Right forelimb (tissue), 1 donor: ENCODE data around the gene GJC1.
A peak's percentile ranks its signal among the peaks of the same experiment; 100 is the strongest.

Experiments
- DNase-seq: peaks from one replicate; pipeline ENCODE4 v3.0.0-alpha.2; 2018

Gene GJC1

DNA sequence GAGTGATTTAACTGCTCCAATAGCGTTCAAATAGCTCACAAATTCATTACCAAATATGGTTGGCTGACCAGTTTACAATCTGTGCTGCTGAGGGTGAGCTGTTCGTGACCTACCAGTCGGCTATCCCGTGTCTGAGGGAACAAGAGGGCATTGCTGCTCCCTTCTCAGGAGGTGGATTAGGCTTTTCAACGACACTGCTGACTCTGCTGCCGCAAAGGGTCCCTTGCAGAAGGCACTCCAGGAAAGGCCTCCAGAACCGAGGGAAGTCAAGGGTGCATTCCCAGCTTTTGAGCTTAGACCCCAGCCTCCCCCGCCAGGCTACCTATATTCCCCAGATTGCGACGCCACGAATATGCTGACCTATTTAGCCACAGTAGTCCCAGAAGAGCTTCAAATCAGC lies 32.3 kb downstream of the GJC1 start:
- DNase-seq, result no peak

DNA sequence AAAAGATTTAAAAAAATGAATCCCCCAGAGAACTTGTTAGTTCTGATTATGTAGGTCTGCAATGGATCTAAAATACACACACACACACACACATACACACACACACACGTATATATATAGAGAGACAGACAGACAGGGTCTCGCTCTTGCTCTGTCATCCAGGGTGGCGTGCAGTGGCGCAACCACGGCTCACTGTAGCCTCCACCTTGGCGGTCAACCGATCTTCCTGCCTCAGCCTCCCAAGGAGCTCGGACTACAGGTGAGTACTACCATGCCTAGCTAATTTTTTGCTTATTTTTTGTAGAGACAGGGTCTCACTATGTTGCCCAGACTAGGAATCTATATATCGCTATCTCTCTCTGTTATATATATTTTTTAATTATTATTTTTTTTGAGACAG lies 33.4 kb downstream of the GJC1 start:
- no peak for DNase-seq

DNA sequence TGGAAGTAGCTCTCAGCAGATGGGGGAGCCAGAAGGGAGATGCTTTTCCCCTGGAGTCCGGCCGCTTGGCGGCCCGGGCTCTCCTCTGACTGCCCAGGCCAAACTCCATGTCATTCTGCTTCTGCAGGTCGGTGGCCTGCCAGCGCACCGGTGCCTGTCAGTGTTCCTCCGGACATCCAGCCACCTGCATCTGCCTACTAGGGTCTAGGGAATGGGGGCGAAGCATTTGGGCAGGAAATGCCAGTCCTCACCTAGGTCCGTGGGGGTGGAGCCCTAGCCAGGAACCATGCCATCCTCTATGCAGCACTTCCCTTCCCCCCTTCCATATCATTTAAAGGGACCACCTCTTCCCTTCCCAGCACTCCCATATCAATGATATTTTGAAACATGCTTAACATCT lies 34.2 kb downstream of the GJC1 start:
- DNase-seq, result no peak

DNA sequence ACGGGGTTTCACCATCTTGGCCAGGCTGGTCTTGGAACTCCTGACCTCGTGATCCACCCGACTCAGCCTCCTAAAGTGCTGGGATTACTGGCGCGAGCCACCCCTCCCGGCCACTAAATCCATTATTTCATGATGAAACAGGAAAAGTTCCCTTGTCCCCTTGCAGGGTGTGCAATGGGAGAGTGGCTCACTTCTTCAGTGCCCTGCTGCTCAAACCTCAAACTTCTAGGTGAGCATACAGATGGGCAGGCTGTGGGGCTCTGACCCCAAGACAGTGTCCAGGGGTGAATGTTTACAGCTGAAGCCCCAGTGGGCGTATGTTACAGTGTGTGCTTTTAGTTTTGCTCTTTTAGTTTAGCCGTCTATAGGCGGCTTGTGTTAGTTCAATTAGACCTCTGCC lies 34.7 kb downstream of the GJC1 start:
- DNase-seq, result no peak

DNA sequence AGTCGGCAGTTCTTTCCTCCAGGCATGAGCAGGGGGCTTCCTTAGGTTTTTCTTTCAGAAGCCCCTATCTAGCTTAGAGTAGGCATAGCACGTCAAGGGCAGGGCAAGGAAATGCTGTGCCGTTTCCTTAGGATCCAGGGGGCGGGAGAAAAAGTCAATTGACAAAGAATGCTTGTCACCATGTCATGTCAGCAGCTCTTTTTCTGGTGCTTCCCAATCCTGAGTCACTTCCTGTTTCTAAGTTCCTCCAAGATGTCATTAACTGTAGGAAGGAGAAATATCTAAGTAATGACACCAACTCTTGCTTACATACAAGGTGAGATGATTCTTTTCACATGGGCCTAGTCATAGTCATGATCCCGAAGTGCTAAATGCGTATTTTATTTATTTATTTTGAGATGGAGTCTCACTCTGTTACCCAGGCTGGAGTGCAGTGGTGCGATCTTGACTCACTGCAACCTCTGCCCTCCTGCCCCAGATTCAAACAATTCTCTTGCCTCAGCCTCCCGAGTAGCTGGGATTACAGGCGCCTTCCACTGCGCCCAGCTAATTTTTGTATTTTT lies 35.2 kb downstream of the GJC1 start:
- DNase-seq, result no peak

DNA sequence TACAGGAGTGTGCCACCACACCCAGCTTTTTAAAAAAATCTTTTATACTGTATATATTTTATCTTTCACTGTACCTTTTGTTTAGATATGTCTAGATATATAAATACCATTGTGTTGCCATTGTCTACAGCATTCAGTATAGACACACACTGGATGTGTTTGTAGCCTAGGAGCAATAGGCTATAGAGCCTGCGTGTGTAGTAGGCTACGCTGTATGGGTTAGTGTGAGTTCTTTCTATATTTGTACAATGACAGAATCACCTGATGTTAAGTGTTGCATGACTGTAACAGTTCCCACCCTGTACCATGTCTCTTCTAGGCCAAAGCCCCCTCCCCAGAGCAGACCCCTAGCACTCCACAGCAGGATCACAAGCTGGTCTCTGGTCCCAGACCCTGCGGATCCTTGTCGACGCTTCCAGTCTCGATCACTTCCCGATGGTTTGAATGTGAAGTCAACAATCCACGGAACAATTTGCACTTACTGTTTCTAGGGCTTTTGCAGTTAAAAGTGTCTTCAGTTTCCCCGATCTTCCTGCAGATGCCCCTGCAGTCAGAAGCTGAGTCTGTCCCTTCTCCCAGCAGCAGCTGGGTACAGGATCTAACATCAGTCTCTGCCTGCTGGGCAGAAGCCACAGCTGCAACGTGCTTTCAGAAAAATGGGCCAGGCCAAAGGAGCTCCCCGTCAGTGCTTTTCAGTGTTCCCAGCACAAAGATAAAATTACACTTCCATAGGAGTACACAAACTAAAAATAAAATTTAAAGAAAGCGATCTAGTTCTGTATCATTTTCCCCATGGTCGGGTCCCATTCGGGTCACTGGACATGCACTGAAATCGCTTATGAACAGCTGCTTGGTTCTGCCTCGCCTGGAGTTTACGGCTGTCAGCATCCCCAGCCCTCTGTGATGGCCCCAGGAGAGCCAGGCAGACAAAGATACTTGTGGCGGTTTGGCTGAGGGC lies 35.9 kb downstream of the GJC1 start:
- no peak for DNase-seq

DNA sequence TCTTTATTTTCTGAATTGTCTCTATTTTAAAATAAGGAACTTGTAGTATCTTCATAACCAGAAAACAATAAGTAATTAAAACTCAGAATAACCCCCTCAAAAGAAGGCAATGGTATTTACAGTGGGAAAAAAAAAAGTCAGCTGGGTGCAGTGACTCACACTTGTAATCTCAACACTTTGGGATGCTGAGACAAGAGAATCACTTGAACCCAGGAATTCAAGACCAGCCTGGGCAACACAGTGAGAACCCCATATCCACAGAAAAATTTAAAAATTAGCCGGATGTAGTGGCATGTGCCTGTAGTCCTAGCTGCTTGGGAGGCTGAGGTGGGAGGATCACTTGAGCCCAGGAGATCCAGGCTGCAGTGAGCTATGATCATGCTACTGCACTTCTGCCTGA lies 37.8 kb downstream of the GJC1 start:
- no peak for DNase-seq

DNA sequence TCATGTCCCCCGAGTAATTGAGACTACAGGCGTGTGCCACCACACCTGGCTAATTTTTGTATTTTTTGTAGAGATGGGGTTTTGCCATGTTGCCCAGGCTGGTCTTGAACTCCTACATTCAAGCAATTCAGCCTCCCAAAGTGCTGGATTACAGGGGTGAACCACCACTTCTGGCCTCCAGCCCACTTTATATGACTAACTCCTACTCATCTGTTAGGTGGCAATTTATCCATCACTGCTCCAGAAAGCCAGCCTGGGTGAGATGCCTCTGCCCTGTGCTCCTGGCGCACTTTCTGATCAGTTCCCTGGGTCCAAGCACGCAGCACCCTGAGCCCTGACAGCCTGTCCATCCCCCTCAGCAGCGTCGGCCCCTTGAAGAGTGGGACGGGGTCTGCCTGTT lies 41.9 kb downstream of the GJC1 start:
- DNase-seq, result no peak

DNA sequence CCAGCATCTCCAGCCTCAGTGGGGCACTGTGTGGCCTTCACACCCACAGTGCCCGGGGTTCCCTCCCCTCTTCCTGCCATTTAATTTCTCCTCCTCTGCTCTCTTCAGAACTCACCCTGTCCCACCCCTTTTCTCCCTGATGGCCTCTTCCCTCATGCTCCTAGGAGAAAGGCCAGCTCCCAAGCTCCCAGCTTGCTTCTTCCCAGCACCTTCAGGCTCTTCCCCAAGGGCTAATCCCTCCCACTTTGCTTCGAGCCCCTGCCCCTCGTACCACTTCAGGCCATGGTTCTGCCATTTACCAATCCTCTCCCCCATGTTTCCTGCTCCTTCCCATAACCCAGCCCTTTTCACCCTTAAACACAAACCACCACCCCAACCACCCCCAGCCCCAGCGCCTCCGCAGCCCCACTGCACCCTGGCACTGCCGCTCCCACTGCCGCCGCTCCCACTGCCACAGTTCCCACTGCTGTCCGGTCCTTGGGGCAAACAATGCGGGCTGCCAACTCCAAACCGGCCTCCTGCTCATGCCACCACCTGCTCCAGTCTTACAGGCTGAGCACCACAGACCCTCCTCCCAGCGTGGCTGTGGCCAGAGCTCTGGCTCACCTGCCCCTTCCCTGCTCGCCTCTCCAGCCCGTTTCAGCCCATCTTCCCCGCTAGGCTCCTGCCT lies 42.7 kb downstream of the GJC1 start:
- no peak for DNase-seq

DNA sequence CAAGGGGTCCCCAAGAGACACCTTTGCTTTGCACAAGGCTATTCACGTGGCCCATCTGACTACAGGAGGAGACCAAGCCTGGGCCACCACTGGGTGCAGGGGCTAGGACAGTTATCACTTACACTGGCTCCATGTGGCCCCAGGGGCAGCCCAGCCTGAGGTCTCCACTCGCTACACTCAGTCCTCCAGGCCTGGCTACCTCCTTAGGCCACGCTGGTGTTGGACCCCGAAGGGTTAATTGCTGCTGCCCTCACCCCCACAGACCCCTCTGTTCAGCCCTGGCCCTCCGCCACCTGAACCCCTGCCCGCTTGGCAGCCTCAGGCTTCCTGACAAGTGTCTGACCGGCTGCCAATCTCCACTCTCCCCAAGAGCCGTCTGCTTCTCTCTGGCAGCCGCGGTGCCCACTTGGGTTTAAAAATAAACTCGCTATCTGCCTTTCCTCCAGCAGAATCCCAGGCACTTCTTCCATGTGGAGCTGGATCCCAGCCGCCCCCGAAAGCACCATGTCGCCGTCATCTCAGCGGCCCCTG lies 43.5 kb downstream of the GJC1 start:
- no peak for DNase-seq

DNA sequence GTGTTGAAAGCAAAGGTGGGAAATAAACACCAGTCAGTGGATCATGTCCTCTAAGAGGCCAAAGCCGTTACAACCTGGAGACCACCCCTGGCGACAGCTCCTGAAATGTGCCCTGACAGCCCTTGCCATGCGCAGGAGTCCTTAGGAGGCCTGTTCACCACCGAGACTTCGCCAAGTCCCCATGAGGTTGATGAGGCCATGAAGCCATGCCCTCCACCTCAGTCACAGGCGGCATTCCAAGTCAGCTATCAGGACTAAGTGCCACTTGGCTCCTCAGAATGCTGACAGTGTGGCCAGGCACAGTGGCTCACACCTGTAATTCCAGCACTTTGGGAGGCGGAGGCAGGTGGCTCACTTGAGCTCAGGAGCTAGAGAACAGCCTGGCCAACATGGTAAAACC lies 44.2 kb downstream of the GJC1 start:
- no peak for DNase-seq

DNA sequence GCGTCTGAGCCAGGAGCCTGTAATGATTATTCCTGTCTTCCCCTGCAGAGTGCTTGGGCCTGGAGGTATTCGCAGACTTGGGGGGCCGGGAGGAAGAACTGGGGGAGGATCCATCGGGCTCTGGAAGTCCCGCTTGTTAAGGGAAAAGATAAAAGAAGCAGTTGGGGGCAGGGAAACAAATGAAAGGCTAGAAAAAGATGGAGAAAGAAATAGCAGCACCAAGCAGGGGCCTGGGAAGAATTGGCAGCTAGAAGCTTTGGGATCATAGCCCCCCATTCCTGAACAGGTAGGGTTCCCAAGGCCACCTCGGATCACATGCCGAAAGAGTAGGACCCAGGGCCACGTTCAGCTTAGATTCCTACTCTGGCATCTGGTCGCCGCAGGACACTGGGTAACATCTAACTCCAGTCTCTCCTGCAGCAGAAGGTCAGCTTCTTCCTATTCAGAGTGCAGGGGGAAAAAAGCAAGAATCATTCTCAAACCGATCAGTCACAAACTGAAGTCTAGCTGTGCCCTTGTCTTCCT lies 47.7 kb downstream of the GJC1 start:
- DNase-seq, result no peak

DNA sequence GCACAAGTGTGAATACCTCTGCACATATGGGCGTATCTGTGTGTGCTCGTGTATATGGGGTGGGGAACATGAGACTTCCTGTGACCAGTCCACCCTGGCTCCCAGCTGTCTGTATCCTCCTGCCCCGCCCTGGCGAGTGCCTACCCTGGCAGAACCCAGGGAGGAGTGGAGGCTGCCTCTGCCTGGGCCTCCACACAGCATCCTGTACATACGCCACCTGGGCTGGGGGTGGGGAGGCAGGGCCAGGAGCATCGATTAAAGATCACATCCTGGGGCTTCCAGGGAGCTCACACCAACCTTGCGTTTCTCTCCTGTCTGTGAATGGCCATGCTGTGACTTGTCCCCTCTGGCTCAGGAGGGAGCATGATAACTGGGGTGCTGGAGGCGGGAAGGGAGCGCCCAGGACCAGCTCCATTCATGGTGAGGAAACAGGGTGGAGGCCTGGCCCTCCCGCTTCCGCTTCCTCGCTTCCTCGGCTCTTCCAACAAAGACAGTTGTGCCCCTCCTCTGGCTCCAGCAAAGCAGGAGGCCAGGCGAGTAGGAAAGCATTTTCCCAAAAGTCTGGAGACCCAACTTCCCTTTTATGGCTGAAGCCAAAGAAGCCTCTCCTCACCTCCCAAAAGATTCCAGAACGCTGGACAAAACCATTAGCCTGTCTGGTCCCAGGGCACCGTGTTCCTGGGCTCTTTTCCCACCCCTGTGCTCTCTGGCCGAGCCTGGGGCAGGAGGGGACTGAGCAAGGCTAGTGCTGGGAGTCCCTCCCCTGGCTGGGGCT lies 48.3 kb downstream of the GJC1 start:
- peak; percentile 79 for DNase-seq

DNA sequence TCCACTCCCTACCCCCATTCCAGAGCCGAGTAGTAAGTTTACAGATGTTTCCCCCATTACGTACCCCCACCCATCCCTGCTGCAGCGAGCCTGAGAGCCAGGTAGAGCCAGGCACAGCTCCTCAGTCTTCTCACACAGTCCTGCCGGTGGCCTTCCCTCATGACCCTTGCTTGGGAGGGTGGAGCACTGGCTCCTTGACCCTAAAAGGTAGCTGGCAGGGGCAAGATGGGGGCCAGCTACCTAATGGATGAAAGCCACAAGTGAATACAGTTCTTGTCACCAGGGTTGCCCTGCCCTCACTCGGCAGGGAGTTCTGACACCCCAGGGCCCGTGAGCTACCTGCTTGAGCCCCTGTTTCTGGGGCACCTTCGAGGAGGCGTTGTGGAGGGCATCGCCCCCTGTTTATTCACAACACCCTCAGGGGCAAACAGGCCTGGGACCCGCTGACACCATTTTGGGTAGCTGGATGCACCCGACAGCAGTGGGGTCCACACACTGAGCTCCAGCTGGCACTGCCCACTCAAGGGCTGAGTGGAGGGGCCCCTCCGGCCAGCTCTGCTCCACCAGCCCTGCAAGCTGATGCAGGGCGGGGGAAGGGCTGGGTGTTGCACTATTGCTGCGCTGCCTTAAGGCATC lies 49.1 kb downstream of the GJC1 start:
- no peak for DNase-seq

DNA sequence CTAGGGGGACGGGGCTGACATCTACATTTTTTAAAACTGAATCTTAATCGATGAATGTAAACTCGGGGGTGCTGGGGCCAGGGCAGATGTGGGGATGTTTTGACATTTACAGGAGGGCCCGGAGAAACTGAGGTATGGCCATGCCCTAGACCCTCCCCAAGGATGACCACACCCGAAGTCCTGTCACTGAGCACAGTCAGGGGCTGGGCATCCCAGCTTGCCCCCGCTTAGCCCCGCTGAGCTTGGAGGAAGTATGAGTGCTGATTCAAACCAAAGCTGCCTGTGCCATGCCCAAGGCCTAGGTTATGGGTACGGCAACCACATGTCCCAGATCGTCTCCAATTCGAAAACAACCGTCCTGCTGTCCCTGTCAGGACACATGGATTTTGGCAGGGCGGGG lies 49.9 kb downstream of the GJC1 start:
- no peak for DNase-seq

DNA sequence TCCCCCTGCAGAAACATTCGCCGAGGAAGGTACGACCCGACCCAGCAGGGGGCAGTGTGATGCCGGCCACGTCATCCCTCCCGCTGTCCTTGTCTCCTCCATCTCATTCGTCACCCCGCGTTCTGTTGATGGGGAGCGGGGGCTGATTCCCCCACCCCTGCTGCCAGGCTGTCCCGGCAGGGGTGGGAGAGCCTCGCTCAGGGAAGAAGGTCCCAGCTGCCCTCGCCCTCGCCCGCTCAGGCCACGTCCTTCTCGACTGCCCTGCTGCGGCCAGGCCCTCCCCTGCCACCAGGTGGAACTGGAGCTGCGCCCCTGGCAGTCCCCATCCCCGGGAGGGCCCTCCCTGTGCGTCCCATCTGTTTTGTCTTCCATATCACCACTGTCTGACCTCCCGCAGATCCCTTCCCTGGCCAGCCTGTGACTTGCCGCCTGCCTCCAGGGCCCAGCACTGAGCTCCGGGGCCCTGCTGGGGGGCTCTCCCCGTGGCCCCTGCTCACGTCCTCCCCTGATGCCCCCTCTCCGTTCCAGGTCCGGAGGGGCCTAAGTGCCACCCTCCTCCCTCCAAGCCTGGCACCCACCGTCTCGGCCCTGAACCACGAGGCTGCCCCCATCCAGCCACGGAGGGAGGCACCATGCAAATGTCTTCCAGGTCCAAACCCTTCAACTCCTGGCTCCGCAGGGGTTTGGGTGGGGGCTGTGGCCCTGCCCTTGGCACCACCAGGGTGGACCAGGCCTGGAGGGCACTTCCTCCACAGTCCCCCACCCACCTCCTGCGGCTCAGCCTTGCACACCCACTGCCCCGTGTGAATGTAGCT lies 50.7 kb downstream of the GJC1 start:
- peak; percentile 91 for DNase-seq

DNA sequence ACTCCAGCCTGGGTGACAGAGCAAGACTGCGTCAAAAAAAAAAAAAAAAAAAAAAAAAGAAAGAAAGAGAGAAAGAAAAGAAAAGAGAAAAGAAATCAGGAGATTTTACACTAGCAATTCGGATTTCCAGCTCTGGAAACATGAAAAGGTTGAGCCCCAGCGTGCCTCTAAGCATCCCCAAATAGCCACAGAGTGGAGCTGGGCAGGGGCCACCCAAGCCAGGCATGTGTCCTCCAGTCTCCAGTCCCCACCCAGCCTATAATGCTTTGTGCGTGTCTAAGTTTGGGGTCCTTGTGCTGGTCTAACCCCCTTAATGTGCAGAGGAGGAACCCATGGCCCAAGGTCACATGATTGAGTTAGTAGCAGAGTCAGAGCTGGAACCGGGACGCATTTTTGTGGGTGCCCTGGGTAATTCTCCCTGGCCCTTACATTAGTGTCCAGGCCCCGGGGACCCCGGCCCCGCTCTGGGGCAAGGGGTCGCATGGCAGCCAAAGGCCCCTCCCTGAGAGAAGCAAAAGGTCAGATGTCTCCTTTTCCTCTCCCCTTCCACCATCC lies 51.4 kb downstream of the GJC1 start:
- no peak for DNase-seq

DNA sequence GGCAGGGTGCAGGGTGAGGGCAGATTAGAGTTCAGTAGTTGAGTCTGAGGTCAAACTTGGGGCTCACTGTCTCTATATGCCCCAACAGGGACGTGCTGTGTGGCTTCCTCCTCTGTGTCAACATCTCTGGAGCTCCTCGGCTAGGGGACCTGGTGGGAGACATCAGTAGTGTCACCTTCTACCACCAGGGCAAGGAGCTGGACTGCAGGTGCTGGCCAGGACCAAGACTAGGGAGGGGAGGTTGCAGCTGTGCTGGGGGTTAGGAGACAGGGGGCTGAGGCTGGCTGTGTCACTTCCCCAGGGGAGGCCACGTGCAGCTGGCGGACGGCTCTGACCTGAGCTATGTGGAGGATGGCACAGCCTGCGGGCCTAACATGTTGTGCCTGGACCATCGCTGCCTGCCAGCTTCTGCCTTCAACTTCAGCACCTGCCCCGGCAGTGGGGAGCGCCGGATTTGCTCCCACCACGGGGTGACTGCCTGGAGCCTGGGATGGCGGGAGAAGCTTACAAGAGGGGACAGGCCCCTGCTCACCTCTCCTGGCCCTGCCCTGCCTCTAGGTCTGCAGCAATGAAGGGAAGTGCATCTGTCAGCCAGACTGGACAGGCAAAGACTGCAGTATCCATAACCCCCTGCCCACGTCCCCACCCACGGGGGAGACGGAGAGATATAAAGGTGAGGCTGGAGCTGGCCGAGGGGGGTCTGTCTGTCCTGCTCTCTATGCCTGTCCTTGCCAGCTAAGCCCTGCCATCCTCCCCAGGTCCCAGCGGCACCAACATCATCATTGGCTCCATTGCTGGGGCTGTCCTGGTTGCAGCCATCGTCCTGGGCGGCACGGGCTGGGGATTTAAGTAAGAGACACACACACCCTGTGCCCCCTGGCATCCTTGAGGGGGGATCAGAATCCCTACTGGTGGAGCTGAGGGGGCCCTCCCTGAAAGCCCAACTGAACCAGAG lies 52.4 kb downstream of the GJC1 start:
- no peak for DNase-seq

DNA sequence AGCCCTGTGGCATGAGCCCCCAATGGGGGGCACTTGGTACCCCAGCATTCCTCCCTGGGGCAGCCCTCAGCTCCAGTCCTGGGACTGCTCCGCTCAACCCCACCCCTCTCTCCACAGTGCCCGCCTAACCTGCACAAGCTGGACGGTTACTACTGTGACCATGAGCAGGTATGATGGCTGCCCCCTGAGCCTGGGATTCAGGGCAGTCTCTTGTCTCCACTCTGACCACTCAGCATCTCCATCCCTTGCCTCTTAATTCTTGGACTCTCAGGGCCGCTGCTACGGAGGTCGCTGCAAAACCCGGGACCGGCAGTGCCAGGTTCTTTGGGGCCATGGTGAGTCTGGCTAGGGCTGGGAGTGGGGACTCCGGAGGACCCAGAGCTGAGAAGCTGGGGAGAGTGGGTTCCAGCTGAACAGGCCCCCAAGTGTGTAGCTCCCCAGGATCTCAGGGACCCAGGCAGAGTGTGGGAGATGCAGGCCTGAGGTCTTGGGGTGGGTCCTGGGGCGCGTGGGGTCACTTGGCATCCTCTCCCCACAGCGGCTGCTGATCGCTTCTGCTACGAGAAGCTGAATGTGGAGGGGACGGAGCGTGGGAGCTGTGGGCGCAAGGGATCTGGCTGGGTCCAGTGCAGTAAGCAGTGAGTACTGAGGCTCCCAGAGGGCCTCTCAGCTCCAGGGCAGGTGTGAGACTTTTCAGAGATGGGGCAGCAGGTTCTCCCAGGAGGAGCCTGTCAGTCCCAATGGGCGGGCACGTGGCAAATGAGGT lies 53.3 kb downstream of the GJC1 start:
- DNase-seq, result no peak
